Measurements from ENCODE around the gene OLFML2B.

Gene OLFML2B

DNA sequence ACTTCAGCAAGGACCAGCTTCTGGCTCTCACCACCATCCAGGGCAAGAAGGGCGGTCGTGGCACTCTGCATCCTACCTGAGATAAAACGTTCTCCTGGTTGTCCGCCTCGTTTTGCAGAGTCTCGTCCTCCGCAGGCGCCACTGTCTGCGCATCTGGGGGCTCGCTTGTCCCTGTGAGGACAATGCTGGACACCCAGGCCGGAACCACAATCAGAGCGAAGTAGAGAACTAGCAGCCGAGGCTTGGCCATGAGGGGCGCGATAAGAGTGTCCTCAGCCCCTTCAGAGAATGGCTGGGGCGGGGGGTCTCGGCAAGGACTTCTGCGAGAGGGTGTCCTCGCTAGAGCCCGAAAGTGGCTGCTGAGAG is 505 bp downstream of the OLFML2B start:
- Histone ChIP-seq H3K36me3 (ENCODE audit: control insufficient read depth, low read length) (no peaks in the 10 kb centered on the region), H3K79me2 (ENCODE audit: control insufficient read depth, low read length) (no peaks in the 10 kb centered on the region), H3K9me3 (ENCODE audit: control insufficient read depth, insufficient read depth, low read length) (no peaks in the 10 kb centered on the region), H3K27ac (ENCODE audit: low read depth, low read length) (no peak overlapping the region), H3K9me2 (replicated peaks; ENCODE audit: control insufficient read depth, low read length) (no peaks in the 10 kb centered on the region), H3K4me1 (ENCODE audit: control insufficient read depth, low read length) (no peaks in the 10 kb centered on the region), H3K27me3 (ENCODE audit: control insufficient read depth, low read length) (peaks cover 38% of the 10 kb centered on the region), H4K20me1 (ENCODE audit: control insufficient read depth, insufficient read depth, low read depth, low read length) (no peaks in the 10 kb centered on the region), H3K4me3 (ENCODE audit: low read length) (peak overlapping the region; percentile 26; the same call in 1 of the 2 replicates), H3F3A (ENCODE audit: control insufficient read depth, insufficient read depth) (no peaks in the 10 kb centered on the region), H3K4me2 (ENCODE audit: low read length) (peak overlapping the region; percentile 36; the same call in 1 of the 2 replicates)
- TF ChIP-seq, protein P1, sequence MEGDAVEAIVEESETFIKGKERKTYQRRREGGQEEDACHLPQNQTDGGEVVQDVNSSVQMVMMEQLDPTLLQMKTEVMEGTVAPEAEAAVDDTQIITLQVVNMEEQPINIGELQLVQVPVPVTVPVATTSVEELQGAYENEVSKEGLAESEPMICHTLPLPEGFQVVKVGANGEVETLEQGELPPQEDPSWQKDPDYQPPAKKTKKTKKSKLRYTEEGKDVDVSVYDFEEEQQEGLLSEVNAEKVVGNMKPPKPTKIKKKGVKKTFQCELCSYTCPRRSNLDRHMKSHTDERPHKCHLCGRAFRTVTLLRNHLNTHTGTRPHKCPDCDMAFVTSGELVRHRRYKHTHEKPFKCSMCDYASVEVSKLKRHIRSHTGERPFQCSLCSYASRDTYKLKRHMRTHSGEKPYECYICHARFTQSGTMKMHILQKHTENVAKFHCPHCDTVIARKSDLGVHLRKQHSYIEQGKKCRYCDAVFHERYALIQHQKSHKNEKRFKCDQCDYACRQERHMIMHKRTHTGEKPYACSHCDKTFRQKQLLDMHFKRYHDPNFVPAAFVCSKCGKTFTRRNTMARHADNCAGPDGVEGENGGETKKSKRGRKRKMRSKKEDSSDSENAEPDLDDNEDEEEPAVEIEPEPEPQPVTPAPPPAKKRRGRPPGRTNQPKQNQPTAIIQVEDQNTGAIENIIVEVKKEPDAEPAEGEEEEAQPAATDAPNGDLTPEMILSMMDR (IDR thresholded peaks at IDR 0.05; ENCODE audit: low read depth, low read length, poor library complexity, severe bottlenecking), result no peak
- TF ChIP-seq EZH2phosphoT487 (IDR thresholded peaks at IDR 0.05; ENCODE audit: borderline replicate concordance, low read length), result no peak

GRCh38 chr1:162022626-162023025 is 1.0 kb downstream of the OLFML2B start:
- Histone ChIP-seq H3K9me3 (ENCODE audit: control insufficient read depth, insufficient read depth, low read length) (no peaks in the 10 kb centered on the region), H3K79me2 (ENCODE audit: control insufficient read depth, low read length) (no peaks in the 10 kb centered on the region), H4K20me1 (ENCODE audit: control insufficient read depth, insufficient read depth, low read depth, low read length) (no peaks in the 10 kb centered on the region), H3K27me3 (ENCODE audit: control insufficient read depth, low read length) (peaks cover 38% of the 10 kb centered on the region), H3K4me2 (ENCODE audit: low read length) (no peak overlapping the region), H3K4me1 (ENCODE audit: control insufficient read depth, low read length) (no peaks in the 10 kb centered on the region), H3K36me3 (ENCODE audit: control insufficient read depth, low read length) (no peaks in the 10 kb centered on the region), H3K4me3 (ENCODE audit: low read length) (no peak overlapping the region), H3K9me2 (replicated peaks; ENCODE audit: control insufficient read depth, low read length) (no peaks in the 10 kb centered on the region), H3K27ac (ENCODE audit: low read depth, low read length) (no peak overlapping the region), H3F3A (ENCODE audit: control insufficient read depth, insufficient read depth) (no peaks in the 10 kb centered on the region)
- TF ChIP-seq EZH2phosphoT487 (IDR thresholded peaks at IDR 0.05; ENCODE audit: borderline replicate concordance, low read length), result no peak
- TF ChIP-seq, protein P1 (IDR thresholded peaks at IDR 0.05; ENCODE audit: low read depth, low read length, poor library complexity, severe bottlenecking), result no peak

GRCh38 chr1:162021124-162021523 is 2.5 kb downstream of the OLFML2B start:
- Histone ChIP-seq H3K36me3 (ENCODE audit: control insufficient read depth, low read length) (no peaks in the 10 kb centered on the region), H4K20me1 (ENCODE audit: control insufficient read depth, insufficient read depth, low read depth, low read length) (no peaks in the 10 kb centered on the region), H3K4me1 (ENCODE audit: control insufficient read depth, low read length) (no peaks in the 10 kb centered on the region), H3K9me2 (replicated peaks; ENCODE audit: control insufficient read depth, low read length) (no peaks in the 10 kb centered on the region), H3K9me3 (ENCODE audit: control insufficient read depth, insufficient read depth, low read length) (no peaks in the 10 kb centered on the region), H3K27me3 (ENCODE audit: control insufficient read depth, low read length) (peaks cover 30% of the 10 kb centered on the region), H3K4me2 (ENCODE audit: low read length) (no peak overlapping the region), H3K4me3 (ENCODE audit: low read length) (no peak overlapping the region), H3K27ac (ENCODE audit: low read depth, low read length) (no peak overlapping the region), H3F3A (ENCODE audit: control insufficient read depth, insufficient read depth) (no peaks in the 10 kb centered on the region), H3K79me2 (ENCODE audit: control insufficient read depth, low read length) (no peaks in the 10 kb centered on the region)
- TF ChIP-seq, protein P1 (IDR thresholded peaks at IDR 0.05; ENCODE audit: low read depth, low read length, poor library complexity, severe bottlenecking), result no peak
- TF ChIP-seq EZH2phosphoT487 (IDR thresholded peaks at IDR 0.05; ENCODE audit: borderline replicate concordance, low read length), result no peak

DNA sequence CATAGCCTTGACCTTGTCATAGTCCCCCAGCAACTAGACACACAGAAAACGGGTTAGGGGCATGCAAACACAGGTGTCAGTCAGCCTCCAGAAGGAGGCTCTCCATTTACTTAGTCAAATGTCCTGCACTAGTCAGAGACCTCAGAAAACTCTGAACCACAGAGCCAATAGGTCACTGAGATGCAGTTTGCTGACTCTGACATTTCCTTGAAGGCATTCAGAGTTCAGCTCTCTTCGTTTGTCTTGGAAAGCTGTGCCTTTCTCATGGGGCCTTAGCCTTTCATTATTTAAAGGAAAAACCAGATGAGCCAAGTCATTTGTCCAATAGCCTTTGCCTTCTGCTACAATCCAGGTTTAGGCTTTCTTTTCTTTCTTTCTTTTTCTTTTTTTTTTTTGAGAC is 3.5 kb downstream of the OLFML2B start:
- Histone ChIP-seq H3K27me3 (ENCODE audit: control insufficient read depth, low read length) (peaks cover 29% of the 10 kb centered on the region), H3K4me2 (ENCODE audit: low read length) (no peak overlapping the region), H3K9me3 (ENCODE audit: control insufficient read depth, insufficient read depth, low read length) (no peaks in the 10 kb centered on the region), H3K27ac (ENCODE audit: low read depth, low read length) (no peak overlapping the region), H3K36me3 (ENCODE audit: control insufficient read depth, low read length) (no peaks in the 10 kb centered on the region), H3K4me1 (ENCODE audit: control insufficient read depth, low read length) (no peaks in the 10 kb centered on the region), H3K9me2 (replicated peaks; ENCODE audit: control insufficient read depth, low read length) (no peaks in the 10 kb centered on the region), H3K79me2 (ENCODE audit: control insufficient read depth, low read length) (no peaks in the 10 kb centered on the region), H3F3A (ENCODE audit: control insufficient read depth, insufficient read depth) (no peaks in the 10 kb centered on the region), H3K4me3 (ENCODE audit: low read length) (no peak overlapping the region), H4K20me1 (ENCODE audit: control insufficient read depth, insufficient read depth, low read depth, low read length) (no peaks in the 10 kb centered on the region)
- TF ChIP-seq, protein P1 (IDR thresholded peaks at IDR 0.05; ENCODE audit: low read depth, low read length, poor library complexity, severe bottlenecking), result no peak
- TF ChIP-seq EZH2phosphoT487 (IDR thresholded peaks at IDR 0.05; ENCODE audit: borderline replicate concordance, low read length), result no peak
